GM06990 (cell line): ENCODE data around the gene ATP1A3.

Experiments
- DNase-seq: peaks from one replicate; pipeline ENCODE4 v3.0.0-alpha.2; 2011; ENCODE audit not compliant: insufficient read length; ENCODE audit errors: extremely low read depth
- H3K27me3 ChIP-seq: replicated peaks from 2 replicates; pipeline ENCODE4 v1.6.0; 2011; ENCODE audit warnings: low read length; ENCODE audit not compliant: control insufficient read depth, insufficient read depth
- H3K36me3 ChIP-seq: 2 replicates; pipeline ENCODE4 v1.5.1; 2011; ENCODE audit warnings: low read length; ENCODE audit not compliant: control insufficient read depth, insufficient read depth
- H3K4me3 ChIP-seq: replicated peaks from 2 replicates; pipeline ENCODE4 v1.5.1; 2011; ENCODE audit warnings: low read depth, mild to moderate bottlenecking, control low read depth, low read length
- CTCF ChIP-seq: IDR thresholded peaks from 2 replicates; pipeline ENCODE4 v1.5.1; 2011; ENCODE audit warnings: low read length, control low read depth, mild to moderate bottlenecking, inconsistent platforms; ENCODE audit not compliant: insufficient read depth, poor library complexity, severe bottlenecking

Gene ATP1A3

GRCh38 chr19:41926028-41926762 lies 67.8 kb downstream of the ATP1A3 start:
- no peak for TF ChIP-seq CTCF
- H3K36me3 ChIP-seq, result no peaks in the 10 kb centered on the region
- no peak for DNase-seq
- peaks cover 7% of the 10 kb centered on the region for H3K27me3 ChIP-seq
- no peak overlapping the region for H3K4me3 ChIP-seq

- Histone ChIP-seq H3K4me3 (no peak overlapping the region), H3K27me3 (peaks cover 5% of the 10 kb centered on the region), H3K36me3 (no peaks in the 10 kb centered on the region)
- TF ChIP-seq CTCF, result no peak
- DNase-seq, result no peak
Observed at GRCh38 chr19:41925208-41926003, 68.6 kb downstream of the ATP1A3 start.

- no peak for DNase-seq
- Histone ChIP-seq H3K27me3 (no peaks in the 10 kb centered on the region; the same call in none of the 2 replicates), H3K4me3 (no peak overlapping the region), H3K36me3 (no peaks in the 10 kb centered on the region)
- no peak for TF ChIP-seq CTCF
Observed at GRCh38 chr19:41924151-41925145, 69.6 kb downstream of the ATP1A3 start.

- no peak for TF ChIP-seq CTCF
- DNase-seq, result no peak
- Histone ChIP-seq H3K27me3 (no peaks in the 10 kb centered on the region; the same call in none of the 2 replicates), H3K4me3 (no peak overlapping the region), H3K36me3 (no peaks in the 10 kb centered on the region)
Observed at GRCh38 chr19:41923045-41923788, 70.8 kb downstream of the ATP1A3 start.

GRCh38 chr19:41922585-41922984 lies 71.4 kb downstream of the ATP1A3 start:
- no peaks in the 10 kb centered on the region for H3K36me3 ChIP-seq
- TF ChIP-seq CTCF, result no peak
- H3K4me3 ChIP-seq, result no peak overlapping the region
- H3K27me3 ChIP-seq, result no peaks in the 10 kb centered on the region; the same call in none of the 2 replicates
- no peak for DNase-seq
